Tibial nerve (tissue), 4 donors: Measurements from ENCODE around the gene GAK.

Source experiments
- EP300 ChIP-seq, 2 donors: sonication (generic); formaldehyde crosslinking; IDR thresholded peaks; one replicate each; pipeline ENCODE4 v1.6.1; 2017; ENCODE audit warnings: antibody characterized with exemption in 2 of 2, mild to moderate bottlenecking in 1 of 2
- POLR2A ChIP-seq, 2 donors: fragments of 450-650 bp; IDR thresholded peaks; one replicate each; pipeline ENCODE4 v1.6.1; 2017; ENCODE audit warnings: antibody characterized with exemption in 2 of 2, mild to moderate bottlenecking in 2 of 2, moderate library complexity in 2 of 2
- TF ChIP-seq, protein P1 (sequence below), 5 experiments: fragments of 200-600 bp in 3 of 5; fragments of 450-650 bp in 2 of 5; sonication (generic) in 3 of 5; IDR thresholded peaks; one replicate each; pipeline ENCODE4 v1.5.1; 2016 to 2019; ENCODE audit warnings: antibody characterized with exemption in 5 of 5, mild to moderate bottlenecking in 3 of 5, moderate library complexity in 2 of 5

DNA sequence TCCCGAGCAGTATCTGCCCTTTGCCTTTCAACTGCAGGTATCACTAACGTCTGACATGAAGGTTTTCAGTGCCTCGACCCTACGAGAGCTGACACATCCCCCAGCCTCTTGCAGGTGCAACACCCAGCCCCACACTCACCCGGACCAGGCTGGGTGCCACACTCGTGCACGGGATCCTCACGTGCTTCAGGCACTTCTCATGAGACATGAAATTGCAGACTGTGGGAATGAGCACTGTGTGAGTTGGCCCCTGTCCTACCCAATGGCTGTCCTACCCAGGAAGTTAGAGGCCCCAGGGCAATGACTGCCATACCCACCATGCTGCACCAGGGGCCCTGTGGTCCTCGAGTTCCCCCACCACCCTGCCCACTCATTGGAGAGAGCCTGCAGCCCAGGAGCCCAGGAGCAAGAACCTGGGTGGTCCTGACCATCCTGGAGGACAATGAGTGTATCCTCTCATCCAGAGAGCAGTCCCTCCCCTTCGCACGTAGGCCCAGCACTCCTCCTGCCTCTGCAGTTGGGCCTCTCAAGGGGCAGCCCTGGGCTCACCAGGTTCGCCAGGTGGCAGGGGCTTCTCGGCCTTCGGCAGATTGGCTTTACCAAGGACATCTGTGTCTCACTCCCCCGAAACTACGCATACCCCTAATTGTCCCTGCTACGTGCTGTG, 38.9 kb upstream of the GAK start:
- no peak for TF ChIP-seq POLR2A (IDR thresholded peaks at IDR 0.05)
- TF ChIP-seq, protein P1, sequence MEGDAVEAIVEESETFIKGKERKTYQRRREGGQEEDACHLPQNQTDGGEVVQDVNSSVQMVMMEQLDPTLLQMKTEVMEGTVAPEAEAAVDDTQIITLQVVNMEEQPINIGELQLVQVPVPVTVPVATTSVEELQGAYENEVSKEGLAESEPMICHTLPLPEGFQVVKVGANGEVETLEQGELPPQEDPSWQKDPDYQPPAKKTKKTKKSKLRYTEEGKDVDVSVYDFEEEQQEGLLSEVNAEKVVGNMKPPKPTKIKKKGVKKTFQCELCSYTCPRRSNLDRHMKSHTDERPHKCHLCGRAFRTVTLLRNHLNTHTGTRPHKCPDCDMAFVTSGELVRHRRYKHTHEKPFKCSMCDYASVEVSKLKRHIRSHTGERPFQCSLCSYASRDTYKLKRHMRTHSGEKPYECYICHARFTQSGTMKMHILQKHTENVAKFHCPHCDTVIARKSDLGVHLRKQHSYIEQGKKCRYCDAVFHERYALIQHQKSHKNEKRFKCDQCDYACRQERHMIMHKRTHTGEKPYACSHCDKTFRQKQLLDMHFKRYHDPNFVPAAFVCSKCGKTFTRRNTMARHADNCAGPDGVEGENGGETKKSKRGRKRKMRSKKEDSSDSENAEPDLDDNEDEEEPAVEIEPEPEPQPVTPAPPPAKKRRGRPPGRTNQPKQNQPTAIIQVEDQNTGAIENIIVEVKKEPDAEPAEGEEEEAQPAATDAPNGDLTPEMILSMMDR (IDR thresholded peaks at IDR 0.05) = no peak
- no peak for TF ChIP-seq EP300 (IDR thresholded peaks at IDR 0.05)
